NCI-H446 (cell line): ENCODE results near the gene EMCN.
"Not testable (repeated sequence)": the region's sequence is repeated elsewhere in the genome, so short reads cannot be mapped to it uniquely, and the experiment has no call there.

Experiments
- DNase-seq, 2 experiments: peaks; one replicate each; lab custom pipeline; 2025; lab: John Stamatoyannopoulos, UW

Gene EMCN

GRCh38 chr4:100517864-100518341 is at the start of gene EMCN:
Gene EMCN, minus strand, starts transcription at chr4:100518022. Its CDS starts 108 bp downstream, at chr4:100517914.
- no peak for DNase-seq

- DNase-seq: no peak
These were observed 48.6 kb upstream of the EMCN start for GRCh38 chr4:100566396-100566795.

DNA sequence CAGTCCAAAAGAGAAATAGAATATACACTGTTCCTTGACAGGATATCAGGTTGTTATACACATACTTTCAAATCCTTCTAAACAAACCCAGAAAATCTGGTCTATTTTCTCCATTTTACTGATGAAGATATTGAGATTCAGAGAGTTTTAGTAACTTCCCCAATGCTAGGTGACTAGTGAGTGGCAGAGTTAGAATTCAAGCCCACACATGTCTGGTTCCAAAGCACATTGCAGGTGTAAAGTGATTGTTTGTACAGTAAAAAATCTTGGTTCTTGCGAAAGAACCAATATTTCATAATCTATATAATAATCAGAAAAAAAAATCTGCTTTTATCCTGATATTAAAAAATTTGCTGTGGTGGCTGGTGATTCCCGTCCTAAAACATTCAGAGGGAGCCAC is 39.5 kb upstream of the EMCN start:
- DNase-seq: no peak

DNA sequence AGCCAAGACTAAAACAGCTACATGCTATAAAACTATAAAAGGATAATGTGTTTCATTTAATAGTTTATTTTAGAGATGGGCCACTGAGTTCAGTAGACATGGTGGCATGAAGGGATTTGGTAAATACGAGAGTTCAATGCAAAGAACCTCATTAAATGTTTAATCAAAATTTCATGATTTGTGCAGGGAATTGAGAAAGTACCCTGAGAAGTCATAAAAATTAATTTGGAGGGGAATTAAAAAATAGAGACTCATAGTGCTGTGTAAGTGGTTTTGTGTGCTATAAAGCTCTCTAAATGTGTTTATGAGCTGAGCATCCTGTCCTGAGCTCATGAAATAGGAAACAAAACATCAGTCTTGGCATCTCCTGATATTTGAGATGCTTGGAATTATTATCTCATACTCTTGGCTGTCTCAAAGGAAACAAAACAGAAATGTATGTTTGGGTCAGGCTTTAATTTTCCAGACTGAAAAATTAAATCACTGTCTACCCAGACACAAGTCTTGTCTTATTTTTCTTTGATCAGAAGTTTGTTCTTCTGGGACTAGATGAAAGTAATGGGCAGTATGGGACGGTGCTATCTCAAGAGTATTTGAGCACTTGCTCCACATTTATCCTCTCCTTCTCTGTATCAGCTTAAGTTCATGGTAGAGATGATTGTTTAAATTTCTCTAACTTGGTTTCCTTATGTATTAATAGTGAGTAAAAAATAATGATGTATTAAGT is 38.0 kb upstream of the EMCN start:
- no peak for DNase-seq

- no peak for DNase-seq
These were observed 30.4 kb upstream of the EMCN start for GRCh38 chr4:100548200-100548560.

- DNase-seq: no peak
These were observed 29.8 kb upstream of the EMCN start for GRCh38 chr4:100547541-100548199.

DNA sequence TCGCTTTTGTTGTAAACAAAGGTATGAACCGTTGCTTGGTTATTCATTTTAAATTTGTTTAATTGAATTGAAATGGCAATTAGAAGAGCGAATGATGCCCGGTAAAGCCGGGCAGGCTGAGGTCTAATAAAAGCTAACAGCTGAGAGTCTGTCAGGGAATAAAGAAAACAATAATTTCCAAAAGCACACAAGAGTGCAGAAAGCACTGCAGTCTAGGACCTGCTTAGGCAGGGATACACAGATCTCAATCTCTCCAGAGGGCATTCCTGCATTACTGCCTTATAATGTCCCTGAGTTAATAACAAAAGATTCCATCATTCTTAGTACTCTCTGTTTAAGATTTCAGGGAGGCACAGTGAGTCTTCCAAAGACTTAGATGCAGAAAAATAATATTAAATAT is 27.6 kb upstream of the EMCN start:
- DNase-seq: no peak

DNA sequence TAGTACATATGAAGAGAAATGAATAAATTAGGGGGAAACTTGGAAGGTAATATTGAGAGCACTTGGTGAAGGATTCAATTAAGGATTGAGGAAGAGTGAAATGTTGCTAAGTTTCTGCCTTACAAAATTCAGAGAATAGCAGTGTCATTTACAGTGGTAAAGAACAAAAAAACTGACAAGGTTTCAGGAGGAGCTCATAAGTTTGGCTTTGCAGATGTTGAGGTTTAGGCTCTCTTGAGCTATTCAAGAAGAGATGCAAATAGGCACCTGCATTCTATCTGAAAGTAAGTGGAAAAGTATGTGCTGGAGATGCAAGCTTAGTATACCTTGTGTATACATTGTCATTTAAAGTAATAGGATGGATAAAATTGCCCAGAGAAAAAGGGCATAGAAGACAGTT is 22.3 kb upstream of the EMCN start:
- no peak for DNase-seq

DNA sequence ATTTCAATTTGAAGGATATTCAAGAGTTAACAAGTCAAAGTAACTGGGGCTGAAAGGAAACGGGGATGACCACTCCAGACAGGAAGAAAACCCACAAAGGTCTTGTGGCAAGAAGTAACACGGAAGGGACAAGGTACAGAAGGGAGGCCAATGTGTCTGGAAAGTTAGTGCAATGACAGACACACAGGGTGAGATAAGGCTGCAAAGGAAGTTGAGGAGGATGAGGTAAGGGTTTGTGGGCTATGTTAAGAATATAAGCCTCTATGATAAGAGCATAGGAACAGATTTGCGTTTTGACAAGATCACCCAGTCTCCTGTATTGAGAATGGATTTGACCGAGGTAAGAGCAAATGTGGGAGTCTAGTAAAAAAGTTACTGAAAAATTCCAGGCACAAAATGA is 21.9 kb upstream of the EMCN start:
- DNase-seq: no peak

DNA sequence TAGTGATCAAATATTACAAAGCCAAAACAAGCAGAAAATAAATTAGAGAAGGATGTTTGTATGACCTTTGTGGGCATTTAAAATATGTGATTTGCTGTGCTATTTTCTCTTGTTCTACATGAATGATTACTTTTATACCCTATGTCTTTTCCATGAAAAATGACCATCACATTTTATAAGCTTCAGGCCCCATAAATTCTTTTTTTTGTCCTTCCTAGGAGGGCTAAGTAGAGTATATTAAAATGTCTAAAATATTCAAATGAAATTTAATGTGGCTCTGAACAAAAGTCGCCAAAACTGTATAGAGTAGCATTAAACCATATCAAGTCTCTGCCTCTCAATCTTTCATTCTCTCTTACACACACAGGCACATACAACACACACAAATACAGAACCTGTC is 15.9 kb upstream of the EMCN start:
- no peak for DNase-seq

DNA sequence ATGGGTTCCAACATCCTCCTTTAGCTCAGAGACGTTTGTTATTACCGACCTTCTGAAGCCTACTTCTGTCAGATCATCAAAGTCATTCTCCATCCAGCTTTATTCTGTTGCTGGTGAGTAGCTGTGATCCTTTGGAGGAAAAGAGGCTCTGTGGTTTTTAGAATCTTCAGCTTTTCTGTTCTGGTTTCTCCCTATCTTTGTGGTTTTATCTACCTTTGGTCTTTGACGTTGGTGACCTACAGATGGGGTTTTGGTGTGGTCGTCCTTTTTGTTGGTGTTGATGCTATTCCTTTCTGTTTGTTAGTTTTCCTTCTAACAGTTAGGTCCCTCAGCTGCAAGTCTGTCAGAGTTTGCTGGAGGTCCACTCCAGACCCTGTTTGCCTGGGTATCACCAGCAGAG is 12.3 kb upstream of the EMCN start:
- DNase-seq: not testable (repeated sequence)

- DNase-seq: no peak
These were observed 7.9 kb upstream of the EMCN start for GRCh38 chr4:100525686-100526085.

GRCh38 chr4:100519205-100519604 is 1.4 kb upstream of the EMCN start:
- DNase-seq: no peak

- DNase-seq: no peak
These were observed 1.6 kb downstream of the EMCN start for GRCh38 chr4:100516225-100516624.

DNA sequence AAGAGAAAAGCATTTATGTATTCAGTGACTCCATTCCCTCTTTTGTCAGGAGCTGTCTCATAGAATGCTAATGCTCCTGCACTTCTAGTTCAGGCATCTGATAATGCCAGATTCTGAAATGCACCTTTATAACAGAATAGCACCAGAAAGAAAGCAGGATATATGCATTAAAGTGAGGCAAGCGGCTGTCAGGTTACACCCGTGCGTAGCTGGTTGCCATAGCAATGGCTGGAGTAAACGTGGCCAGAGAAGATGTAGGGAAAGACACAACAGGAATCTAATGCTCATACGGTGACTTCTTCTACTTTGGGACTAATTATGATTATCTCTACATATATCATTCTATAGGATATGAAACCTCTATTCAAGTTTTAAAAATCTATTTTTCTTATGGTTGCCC is 5.9 kb downstream of the EMCN start:
- DNase-seq: no peak

DNA sequence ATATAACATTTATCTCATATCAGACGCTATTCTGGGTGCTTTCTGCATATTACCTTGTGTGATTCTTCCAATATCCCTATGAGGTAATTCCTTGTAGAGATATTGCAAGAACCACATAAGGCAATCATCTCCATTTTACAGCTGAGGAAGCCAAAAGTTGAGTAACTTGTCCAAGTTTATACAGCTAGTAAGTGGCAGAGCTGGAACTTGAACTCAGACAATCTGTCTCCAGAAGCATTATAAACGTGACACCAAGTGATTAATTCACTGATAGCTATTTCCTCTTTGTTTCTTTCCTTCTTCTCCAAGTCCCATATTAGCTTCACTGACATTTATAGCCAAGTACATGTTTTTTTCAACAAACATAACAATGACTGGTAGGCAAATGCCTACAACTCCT is 7.3 kb downstream of the EMCN start:
- DNase-seq: peak in 1 of 2 experiments; percentile 23

GRCh38 chr4:100509386-100509785 is 8.4 kb downstream of the EMCN start:
- DNase-seq: no peak

- DNase-seq: no peak
These were observed 9.1 kb downstream of the EMCN start for GRCh38 chr4:100508691-100509090.

DNA sequence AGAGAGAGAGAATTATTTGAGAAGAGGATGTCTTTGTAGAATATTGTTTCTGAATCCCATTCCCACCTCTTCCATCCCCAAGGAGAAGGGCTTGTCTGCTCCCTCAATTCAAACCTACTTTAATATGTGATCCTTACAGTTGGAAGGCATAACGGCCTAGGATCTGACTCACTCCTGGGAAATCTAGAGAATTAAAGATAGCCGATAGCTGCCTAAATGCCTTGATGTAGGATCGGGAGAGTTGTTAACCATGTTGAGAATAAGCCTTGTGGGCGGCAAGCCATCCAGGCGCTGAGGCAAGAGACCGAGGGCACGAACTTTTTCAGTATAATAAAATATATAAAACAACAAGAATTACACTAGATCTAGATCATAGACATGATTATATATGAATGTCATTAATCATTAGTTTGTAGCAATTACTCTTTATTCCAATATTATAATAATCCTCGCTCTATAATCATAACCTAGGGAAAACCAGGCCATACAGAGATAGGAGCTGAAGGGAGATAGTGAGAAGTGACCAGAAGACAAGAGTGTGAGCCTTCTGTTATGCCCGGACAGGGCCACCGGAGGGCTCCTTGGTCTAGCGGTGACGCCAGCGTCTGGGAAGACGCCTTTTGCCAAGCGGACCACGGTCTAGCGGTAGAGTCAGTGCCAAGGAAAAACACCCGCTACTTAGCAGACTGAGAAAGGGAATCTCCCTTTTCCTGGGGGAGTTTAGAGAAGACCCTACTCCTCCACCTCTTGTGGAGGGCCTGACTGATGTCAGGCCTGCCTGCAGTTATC is 13.5 kb downstream of the EMCN start:
- DNase-seq: no peak

DNA sequence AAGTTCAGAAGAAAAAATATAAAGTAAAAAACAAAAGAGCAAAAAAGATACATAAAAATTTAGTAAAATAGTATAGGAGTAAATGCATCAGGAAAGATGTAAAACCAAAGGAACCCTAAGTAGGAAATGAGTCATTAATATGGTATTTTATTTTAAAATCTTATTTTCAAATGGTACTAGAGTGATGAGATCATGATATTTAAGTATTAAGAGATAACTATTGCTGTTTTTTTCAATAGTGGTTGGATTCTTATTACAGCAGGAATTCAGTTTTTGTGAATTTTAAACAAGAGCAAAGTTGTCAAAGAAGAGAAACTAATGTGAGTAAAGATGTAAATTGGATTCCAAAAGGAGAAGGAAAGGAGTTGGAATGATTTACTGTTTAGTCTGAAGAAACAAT is 20.0 kb downstream of the EMCN start:
- DNase-seq: no peak

DNA sequence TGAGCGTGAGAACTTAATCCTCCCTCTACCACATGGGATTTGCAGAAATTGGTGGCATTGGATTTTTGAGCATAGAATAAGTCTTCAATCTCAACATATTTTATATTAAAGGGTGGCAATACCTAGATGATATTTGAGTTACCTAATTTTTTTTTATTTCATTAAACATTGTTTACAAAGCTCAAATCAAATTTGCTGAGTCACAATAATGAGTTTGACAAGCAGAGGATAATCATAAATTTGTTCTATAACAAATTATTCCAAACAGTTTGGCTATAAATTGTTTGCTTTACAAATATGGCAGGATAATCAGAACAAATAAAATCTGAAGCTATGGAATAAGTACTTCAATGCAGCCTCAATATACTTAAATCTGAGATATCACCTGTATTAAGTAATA is 22.7 kb downstream of the EMCN start:
- no peak for DNase-seq

- no peak for DNase-seq
These were observed 23.7 kb downstream of the EMCN start for GRCh38 chr4:100494166-100494565.

DNA sequence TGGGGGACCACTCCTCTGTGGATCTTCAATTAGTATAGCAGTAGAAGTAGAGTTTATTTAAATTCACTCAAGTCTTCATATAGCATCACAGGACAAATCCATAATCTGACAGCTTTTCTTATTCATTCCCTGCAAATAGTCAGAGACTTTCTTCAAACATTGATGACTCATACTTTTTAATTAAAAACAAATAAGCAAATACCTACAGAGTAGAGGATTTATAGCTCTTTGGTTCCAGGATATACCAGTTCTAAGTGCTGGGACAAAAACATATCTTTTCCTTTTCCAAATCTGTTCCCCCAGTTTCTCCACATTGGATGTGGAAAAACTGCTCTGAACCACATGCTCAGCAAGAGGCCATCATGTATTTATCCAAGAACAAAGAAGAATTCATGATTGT is 24.1 kb downstream of the EMCN start:
- no peak for DNase-seq
